ENCODE data around the gene NCOA7.
A peak's percentile ranks its signal among the peaks of the same experiment; 100 is the strongest.
"Not testable (repeated sequence)": the region's sequence is repeated elsewhere in the genome, so short reads cannot be mapped to it uniquely, and the experiment has no call there.

The NCOA7 gene

GRCh38 chr6:125927761-125928160, 137.0 kb downstream of the NCOA7 start:
- DNase-seq, result no peak

DNA sequence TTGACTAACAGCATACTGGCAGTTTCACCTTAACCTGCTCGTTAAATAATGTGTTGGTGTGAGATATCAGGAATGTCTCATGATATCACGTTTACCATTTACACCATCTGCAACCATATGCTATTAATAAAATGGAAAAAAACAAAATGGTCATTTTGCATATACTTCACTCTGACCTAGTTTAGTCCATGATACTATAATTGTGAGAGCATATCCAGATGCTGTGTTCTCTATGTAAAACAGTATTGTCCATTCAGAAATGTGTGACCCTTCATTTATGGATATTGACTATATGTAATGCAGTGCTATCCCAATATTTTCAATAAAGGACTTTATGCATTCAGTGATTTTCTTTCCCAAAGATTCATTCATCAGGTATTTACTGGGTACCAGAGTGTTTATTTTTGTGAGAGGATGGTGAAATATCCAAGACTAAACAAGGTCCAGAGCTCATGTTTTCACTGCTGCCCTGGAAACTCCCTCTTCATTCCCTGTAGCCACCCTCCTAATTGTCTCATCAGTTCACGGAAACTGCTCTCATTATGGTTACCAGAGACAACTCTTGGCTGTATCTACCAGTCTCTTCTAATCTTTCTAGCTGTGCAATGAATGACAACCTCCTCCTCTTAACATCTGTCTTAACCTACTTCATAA, 140.1 kb downstream of the NCOA7 start:
- DNase-seq, result no peak

- no peak for DNase-seq
Observed at GRCh38 chr6:125931733-125932450, 141.1 kb downstream of the NCOA7 start.

- DNase-seq, result no peak
Observed at GRCh38 chr6:125932451-125932795, 141.7 kb downstream of the NCOA7 start.

DNA sequence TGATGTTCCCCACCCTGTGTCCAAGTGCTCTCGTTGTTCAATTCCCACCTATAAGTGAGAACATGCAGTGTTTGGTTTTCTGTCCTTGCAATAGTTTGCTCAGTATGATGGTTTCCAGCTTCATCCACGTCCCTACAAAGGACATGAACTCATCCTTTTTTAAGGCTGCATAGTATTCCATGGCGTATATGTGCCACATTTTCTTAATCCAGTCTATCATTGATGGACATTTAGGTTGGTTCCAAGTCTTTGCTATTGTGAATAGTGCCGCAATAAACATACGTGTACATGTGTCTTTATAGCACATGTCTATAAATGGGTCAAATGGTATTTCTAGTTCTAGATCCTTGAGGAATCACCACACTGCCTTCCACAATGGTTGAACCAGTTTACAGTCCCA, 144.8 kb downstream of the NCOA7 start:
- not testable (repeated sequence) for DNase-seq

DNA sequence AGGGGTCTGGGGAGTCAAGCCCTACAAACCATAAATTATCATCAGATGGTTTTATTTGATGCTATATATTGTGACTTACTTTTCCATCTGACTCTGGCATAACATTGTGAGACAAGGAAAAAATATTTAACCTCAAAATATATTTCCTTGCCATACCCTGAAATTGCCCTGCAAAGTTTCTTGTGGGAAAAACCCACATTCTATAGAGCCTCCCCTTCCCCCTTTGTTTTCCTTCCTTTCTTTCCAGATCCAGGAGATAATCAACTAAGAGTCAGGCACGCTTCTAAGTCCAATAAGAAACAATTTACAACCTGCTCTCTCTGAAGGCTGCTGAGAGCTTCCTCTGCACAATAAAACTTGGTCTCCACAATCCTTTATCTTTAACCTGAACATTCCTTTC, 148.3 kb downstream of the NCOA7 start:
- no peak for DNase-seq

DNA sequence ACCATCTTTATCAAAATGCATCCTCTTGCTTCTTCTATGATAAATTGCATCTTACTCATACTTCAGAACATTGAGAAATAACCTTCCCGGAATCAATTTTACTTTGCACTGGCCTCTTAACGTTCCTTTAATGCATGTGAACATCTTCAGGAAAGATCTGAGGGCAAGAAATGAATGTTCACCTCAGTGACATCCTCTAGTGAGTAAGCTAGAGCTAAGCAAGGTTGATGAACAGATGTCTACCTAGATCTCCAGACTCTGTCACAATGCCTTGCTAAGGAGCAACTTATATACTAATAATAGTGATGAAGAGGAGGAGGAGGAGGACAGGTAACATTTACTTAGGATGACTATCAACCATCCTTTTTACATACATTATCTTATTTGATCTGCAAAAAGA, 149.0 kb downstream of the NCOA7 start:
- DNase-seq, result no peak

DNA sequence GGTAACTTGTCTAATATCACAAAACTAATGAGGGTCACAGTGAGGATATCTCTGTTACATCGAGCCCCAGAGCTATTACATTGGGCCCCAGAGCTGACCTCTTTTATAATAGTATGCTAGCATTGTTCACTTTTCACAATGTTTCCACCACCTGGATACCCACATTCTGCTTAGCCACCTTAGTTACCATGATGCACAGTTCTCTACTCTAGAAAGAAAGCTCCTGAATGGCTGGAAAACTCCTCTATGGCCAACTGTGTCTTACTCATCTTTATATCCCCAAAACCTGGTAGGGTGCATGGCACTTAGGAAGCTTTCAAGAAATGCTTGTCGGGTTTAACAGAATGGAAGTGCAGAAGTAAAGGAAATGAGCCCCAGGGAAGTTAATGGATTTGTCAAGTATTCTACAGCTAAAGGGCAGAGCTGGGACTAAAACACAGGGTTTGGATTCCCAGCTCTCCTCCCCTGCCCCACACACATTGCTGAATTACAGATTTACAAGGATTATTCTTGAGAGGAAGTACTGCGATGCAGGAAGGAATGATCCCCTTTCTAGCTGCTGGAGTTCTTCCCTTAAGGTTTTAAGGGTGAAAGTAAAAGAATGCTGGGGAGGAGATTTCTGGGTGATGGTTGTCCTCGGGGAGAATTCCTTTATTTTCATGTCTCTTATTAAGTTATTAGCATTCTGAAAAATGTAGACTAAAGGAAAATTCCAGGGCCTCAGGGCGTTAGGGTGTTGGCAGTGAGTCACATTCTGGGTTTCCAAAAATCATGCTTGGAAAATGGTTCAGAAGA, 149.7 kb downstream of the NCOA7 start:
- no peak for DNase-seq

DNA sequence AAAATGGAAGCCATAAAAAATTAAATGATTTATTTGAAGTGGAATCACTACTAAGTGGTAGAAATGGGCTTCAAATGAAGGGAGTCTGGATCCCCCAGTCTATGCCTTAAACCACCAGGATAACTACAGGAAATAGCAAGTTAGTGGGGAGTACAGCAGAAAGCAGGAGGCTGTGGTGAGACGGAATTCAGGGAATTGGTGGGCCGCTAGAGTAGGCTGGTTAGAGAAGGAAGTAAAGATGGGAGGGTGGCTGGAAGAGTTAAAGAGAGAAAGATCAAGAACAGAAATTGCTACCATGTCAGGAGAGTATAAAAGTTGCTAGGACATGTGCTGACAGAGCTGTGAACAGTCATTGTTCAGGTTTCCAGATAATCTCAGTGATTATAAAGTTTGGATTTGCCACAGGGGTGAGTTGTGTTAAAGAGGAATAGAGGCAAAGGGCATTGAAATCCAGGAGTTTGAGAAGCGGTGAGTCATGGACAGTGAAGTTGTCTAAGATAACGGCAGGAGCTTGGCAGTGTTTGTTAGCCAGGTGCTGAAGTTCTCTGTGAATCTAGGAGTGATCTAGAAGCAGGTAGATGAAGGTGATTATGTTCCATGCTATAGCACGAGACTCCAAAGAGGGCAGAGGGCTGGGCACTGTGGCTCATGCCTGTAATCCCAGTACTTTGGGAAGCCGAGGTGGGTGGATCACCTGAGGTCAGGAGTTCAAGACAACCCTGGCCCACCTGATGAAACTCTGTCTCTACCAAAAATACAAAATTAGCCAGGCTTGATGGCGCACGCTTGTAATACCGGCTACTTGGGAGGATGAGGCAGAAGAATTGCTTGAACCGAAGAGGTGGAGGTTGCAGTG, 152.1 kb downstream of the NCOA7 start:
- no peak for DNase-seq

- DNase-seq, result no peak
Observed at GRCh38 chr6:125943528-125944433, 153.0 kb downstream of the NCOA7 start.

GRCh38 chr6:125944434-125944816, 153.7 kb downstream of the NCOA7 start:
- DNase-seq, result no peak

DNA sequence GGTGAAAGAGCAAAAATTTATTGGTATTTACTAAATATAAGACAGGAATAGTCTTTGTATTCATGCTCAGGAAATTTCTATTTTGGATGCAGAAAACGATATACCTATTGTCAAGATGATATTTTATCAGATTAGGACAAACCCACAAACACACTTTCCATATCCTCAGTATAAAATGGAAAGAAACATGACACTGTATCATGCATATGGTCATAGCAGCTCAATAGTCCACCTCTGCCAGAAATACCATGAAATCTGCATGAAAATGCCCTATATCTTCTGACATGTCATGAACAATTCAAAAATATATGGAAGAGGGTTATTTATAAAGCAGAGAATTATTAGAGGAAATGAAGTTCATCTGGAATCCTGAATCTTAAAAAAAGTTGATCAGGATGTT, 154.1 kb downstream of the NCOA7 start:
- no peak for DNase-seq

- no peak for DNase-seq
Observed at GRCh38 chr6:125945378-125946141, 154.8 kb downstream of the NCOA7 start.

DNA sequence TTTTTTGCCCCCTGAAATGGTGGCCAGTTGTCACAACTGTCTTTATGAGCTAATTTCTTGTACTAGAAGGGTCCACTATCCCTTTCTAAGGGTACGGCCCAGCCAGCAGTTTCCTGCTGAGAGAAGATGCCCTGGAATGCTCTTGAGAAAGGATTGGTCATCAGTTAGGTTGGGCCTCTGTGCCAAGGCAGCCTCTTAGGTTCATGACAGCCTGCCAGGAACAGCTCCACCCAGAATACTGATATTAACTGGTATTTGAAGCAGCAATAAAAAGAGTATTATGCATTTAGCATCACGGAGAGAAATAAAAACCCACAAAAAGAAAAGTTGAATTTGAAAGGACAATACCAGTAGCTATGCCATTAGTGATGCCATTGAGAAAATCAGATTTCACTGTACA, 156.9 kb downstream of the NCOA7 start:
- no peak for DNase-seq

- no peak for DNase-seq
Observed at GRCh38 chr6:125948455-125948854, 157.7 kb downstream of the NCOA7 start.

DNA sequence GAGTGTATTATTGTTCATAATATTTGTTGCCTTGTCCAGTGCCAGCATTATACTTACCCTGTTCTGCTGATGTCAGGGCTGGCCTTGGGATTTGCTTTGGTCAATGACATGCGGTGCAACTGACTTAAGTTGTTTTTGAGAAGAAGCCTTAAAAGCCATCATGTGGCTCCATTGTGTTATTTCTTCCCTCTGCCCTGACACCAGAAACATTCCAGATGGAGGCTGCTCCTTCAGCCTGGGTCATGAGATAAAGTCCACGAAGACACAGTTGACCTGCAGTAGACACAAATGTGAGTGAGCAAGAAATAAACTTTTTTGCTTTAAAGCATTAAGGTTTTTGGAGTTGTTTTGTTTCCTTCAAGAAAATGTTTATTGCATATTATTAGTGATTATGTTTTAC, 158.3 kb downstream of the NCOA7 start:
- DNase-seq, result no peak

- DNase-seq, result no peak
Observed at GRCh38 chr6:125950293-125950692, 159.5 kb downstream of the NCOA7 start.

GRCh38 chr6:125950716-125951115, 160.0 kb downstream of the NCOA7 start:
- DNase-seq, result not testable (repeated sequence)

- no peak for DNase-seq
Observed at GRCh38 chr6:125951323-125951722, 160.6 kb downstream of the NCOA7 start.

DNA sequence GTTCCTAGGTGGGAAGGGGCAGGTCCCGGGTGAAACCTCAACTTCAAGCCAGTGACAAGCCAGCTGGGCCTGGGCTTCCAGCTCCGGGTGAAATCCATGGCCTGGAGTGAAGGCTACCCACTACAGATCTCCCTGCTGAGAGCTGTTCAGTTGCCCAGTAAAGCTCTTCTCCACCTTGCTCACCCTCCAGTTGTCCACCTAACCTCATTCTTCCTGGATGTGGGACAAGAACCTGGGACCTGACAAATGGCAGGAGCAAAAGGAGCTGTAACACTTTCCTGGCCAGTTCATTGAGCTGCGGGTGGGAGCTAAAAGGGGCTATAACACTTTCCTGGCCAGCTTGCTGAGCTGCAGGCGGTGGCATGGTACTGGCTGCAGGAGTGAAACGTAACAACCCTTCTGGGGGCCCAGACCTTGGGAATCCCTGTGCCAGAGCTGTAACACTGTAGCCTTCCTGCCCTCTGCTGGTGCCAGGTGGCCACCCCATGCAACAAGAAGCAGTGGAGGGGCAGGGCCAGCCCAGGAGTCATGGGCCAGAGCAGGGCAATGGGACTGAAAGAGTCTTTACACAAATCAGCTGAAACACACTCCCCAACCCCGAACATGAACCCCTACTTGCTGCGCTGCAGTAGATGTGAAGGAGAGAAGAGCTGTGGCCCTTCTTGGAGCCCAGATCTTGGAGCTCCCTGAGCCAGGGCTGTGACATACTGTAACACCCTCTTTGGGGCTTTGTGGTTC, 162.2 kb downstream of the NCOA7 start:
- no peak for DNase-seq

- DNase-seq, result peak; percentile 75
Observed at GRCh38 chr6:125953502-125953875, 162.7 kb downstream of the NCOA7 start.
